HepG2 (cell line): ENCODE data around the gene FKBP1B. TPM values are rescaled to one million over a fixed set of nuclear protein-coding genes. Genes with fewer than 3 reads are reported as not detected.

Source experiments
- CERS6 ChIP-seq: sonication (generic); formaldehyde crosslinking; IDR thresholded peaks from 2 replicates; pipeline ENCODE4 v1.5.0; 2020; ENCODE audit warnings: missing genetic modification reagents
- DNMT1 ChIP-seq: sonication (generic); formaldehyde crosslinking; IDR thresholded peaks from 2 replicates; pipeline ENCODE4 v1.5.1; 2020; ENCODE audit warnings: mild to moderate bottlenecking, missing genetic modification reagents
- FOXA3 ChIP-seq: IDR thresholded peaks from 2 replicates; pipeline ENCODE4 v1.6.1; 2016; ENCODE audit warnings: missing genetic modification reagents, missing compliant biosample characterization
- FOXK2 ChIP-seq: fragments of 450-650 bp; IDR thresholded peaks from 2 replicates; pipeline ENCODE4 v1.6.1; 2016
- KDM1A ChIP-seq: IDR thresholded peaks from 2 replicates; pipeline ENCODE4 v1.6.1; 2016; ENCODE audit warnings: missing compliant biosample characterization
- LRRFIP1 ChIP-seq: sonication (generic); formaldehyde crosslinking; conservative IDR thresholded peaks from 2 replicates; pipeline ENCODE4 v1.4.0; 2020; ENCODE audit warnings: missing genetic modification reagents
- MEF2D ChIP-seq: sonication (generic); formaldehyde crosslinking; IDR thresholded peaks from 2 replicates; pipeline ENCODE4 v1.5.1; 2020; ENCODE audit warnings: mild to moderate bottlenecking, missing genetic modification reagents
- NCOA2 ChIP-seq: sonication (generic); formaldehyde crosslinking; IDR thresholded peaks from 2 replicates; pipeline ENCODE4 v1.8.0; 2022; ENCODE audit warnings: inconsistent platforms
- SALL2 ChIP-seq: sonication (generic); formaldehyde crosslinking; IDR thresholded peaks from 2 replicates; pipeline ENCODE4 v1.8.1; 2023; ENCODE audit warnings: mild to moderate bottlenecking, missing genetic modification reagents, inconsistent platforms
- SMARCC2 ChIP-seq: fragments of 450-650 bp; IDR thresholded peaks from 2 replicates; pipeline ENCODE4 v1.6.1; 2017; ENCODE audit warnings: antibody characterized with exemption, mild to moderate bottlenecking
- XRCC5 ChIP-seq: fragments of 200-400 bp; formaldehyde crosslinking; optimal IDR thresholded peaks from 2 replicates; pipeline ENCODE3; 2017; ENCODE audit warnings: mild to moderate bottlenecking, low read length
- ZFP36 ChIP-seq: fragments of 150-350 bp; IDR thresholded peaks from 2 replicates; pipeline ENCODE4 v1.6.1; 2018; ENCODE audit warnings: borderline replicate concordance, low read length, low read depth; ENCODE audit not compliant: partially characterized antibody
- ZNF17 ChIP-seq: sonication (generic); formaldehyde crosslinking; IDR thresholded peaks from 2 replicates; pipeline ENCODE4 v1.5.0; 2020; ENCODE audit warnings: mild to moderate bottlenecking, missing genetic modification reagents
- ZNF350 ChIP-seq: sonication (generic); formaldehyde crosslinking; IDR thresholded peaks from 2 replicates; pipeline ENCODE4 v1.4.0; 2020; ENCODE audit warnings: mild to moderate bottlenecking, low read depth, missing genetic modification reagents, borderline replicate concordance
- ZNF383 ChIP-seq: sonication (generic); formaldehyde crosslinking; IDR thresholded peaks from 2 replicates; pipeline ENCODE4 v1.4.0; 2020; ENCODE audit warnings: missing genetic modification reagents, mild to moderate bottlenecking, borderline replicate concordance
- ZNF432 ChIP-seq: sonication (generic); formaldehyde crosslinking; IDR thresholded peaks from 2 replicates; pipeline ENCODE4 v1.5.0; 2020; ENCODE audit warnings: missing genetic modification reagents, mild to moderate bottlenecking, borderline replicate concordance
- ZNF607 ChIP-seq: sonication (generic); formaldehyde crosslinking; IDR thresholded peaks from 2 replicates; pipeline ENCODE4 v1.5.1; 2020; ENCODE audit warnings: missing genetic modification reagents, mild to moderate bottlenecking, borderline replicate concordance
- ZNF644 ChIP-seq: IDR thresholded peaks from 2 replicates; pipeline ENCODE4 v1.6.1; 2016; ENCODE audit warnings: low read depth
- polyA plus RNA-seq, 8 experiments: library from polyadenylated mRNA; depleted of rRNA in 3 of 8; stranded (reverse) in 7 of 8; unstranded in 1 of 8; fragments of >200 nt; fragmentation: Illumina TruSeq in 4 of 8; extraction: Trizol in 4 of 8; gene quantifications; 2 replicates each; pipeline versions ENCODE4 v1.2.1 to v1.2.3, GENCODE V29; 2011 to 2016; ENCODE audit warnings: low read depth in 4 of 8, missing spikeins in 1 of 8, mixed read lengths in 1 of 8; ENCODE audit not compliant: insufficient read depth in 1 of 8
- total RNA-seq, 5 experiments: library from RNA; depleted of rRNA; stranded (reverse); fragments of >200 nt; fragmentation: Illumina TruSeq; extraction: Trizol; gene quantifications; 2 replicates each; pipeline ENCODE4 v1.2.3, GENCODE V29; 2016; ENCODE audit warnings: low read depth in 1 of 5
- TF ChIP-seq, protein P1 (sequence below): sonication (generic); formaldehyde crosslinking; IDR thresholded peaks from 2 replicates; pipeline ENCODE4 v1.5.0; 2020; ENCODE audit warnings: missing genetic modification reagents
- TF ChIP-seq, protein P2 (sequence below): sonication (generic); formaldehyde crosslinking; conservative IDR thresholded peaks from 2 replicates; pipeline ENCODE4 v1.5.0; 2020; ENCODE audit warnings: missing genetic modification reagents
- TF ChIP-seq, protein P3 (sequence below): sonication (generic); formaldehyde crosslinking; IDR thresholded peaks from 2 replicates; pipeline ENCODE4 v1.8.0; 2022; ENCODE audit warnings: mild to moderate bottlenecking, missing genetic modification reagents, moderate library complexity
- TF ChIP-seq, protein P4 (sequence below): sonication (generic); formaldehyde crosslinking; IDR thresholded peaks from 2 replicates; pipeline ENCODE4 v1.4.0; 2020; ENCODE audit warnings: mild to moderate bottlenecking, missing genetic modification reagents

FKBP1B gene
- total and polyA plus RNA-seq, 2 of the 13 experiments (the other 11 are each of a cell fraction or from before 2014, with no cell fraction given), result 35.2 to 96.3 TPM

DNA sequence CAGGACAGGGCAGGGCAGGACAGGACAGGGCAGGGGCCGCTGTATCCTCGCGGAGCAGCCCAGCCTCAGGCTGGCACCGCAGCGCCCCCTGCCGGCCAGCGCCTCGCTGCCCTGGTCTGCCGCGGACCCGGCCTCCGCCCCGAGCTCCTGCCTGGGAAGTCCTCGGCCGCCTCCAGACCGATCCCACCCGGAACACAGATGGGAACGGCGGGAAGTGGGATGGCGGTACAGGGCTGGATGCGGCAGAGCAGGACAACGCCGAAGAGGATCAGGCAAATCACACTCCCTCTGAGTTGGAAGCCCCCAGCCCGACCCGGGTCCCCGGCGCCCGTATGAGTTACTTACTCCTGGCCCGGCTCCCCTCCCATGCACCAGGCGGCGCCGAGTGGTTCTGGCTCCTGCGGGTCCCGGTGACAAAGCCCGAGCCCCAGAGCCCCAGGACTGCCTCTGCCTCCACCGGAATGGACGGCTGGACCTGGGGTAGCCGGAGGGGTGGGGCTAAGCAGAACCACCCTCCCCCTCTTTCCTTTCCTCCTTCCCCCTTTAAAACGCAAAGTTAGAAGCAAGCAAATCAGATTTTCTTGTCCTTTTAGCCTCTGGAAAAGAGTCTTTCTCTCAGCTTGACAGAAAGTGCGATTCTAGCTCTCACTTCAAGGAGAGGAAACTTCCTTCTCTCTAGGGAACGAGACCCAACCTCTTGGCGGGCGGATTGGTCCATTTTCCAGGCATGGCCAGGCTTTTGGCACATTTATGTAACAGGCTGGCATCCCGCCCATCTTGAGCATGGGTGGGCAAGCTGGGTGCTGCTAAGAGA is 35.1 kb downstream of the FKBP1B start, which contains the start of gene TP53I3 (continued):
- TF ChIP-seq LRRFIP1 (no peak), ZNF607 (peak; percentile 40), NCOA2 (CRISPR knock-in tag) (0 out of 2 replicates have a peak, but pooled peaks have one; percentile 17), KDM1A (no peak; the same call in 1 of the 2 replicates), FOXK2 (no peak), ZNF432 (CRISPR knock-in tag) (no peak), SALL2 (CRISPR knock-in tag) (no peak; the same call in none of the 2 replicates), CERS6 (CRISPR knock-in tag) (no peak), ZNF383 (CRISPR knock-in tag) (no peak; the same call in 1 of the 2 replicates), ZFP36 (no peak), SMARCC2 (no peak), ZNF350 (CRISPR knock-in tag) (peak; percentile 85; the same call in 1 of the 2 replicates), FOXA3 (CRISPR knock-in tag) (no peak), XRCC5 (peak; percentile 91), ZNF17 (CRISPR knock-in tag) (no peak), DNMT1 (CRISPR knock-in tag) (peak; percentile 91; the same call in 1 of the 2 replicates), MEF2D (CRISPR knock-in tag) (no peak; the same call in 1 of the 2 replicates), ZNF644 (CRISPR knock-in tag) (no peak)
- TF ChIP-seq, protein P1, sequence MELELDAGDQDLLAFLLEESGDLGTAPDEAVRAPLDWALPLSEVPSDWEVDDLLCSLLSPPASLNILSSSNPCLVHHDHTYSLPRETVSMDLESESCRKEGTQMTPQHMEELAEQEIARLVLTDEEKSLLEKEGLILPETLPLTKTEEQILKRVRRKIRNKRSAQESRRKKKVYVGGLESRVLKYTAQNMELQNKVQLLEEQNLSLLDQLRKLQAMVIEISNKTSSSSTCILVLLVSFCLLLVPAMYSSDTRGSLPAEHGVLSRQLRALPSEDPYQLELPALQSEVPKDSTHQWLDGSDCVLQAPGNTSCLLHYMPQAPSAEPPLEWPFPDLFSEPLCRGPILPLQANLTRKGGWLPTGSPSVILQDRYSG (CRISPR knock-in tag), result no peak
- TF ChIP-seq, protein P2, sequence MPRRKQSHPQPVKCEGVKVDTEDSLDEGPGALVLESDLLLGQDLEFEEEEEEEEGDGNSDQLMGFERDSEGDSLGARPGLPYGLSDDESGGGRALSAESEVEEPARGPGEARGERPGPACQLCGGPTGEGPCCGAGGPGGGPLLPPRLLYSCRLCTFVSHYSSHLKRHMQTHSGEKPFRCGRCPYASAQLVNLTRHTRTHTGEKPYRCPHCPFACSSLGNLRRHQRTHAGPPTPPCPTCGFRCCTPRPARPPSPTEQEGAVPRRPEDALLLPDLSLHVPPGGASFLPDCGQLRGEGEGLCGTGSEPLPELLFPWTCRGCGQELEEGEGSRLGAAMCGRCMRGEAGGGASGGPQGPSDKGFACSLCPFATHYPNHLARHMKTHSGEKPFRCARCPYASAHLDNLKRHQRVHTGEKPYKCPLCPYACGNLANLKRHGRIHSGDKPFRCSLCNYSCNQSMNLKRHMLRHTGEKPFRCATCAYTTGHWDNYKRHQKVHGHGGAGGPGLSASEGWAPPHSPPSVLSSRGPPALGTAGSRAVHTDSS (CRISPR knock-in tag), result no peak
- TF ChIP-seq, protein P3, sequence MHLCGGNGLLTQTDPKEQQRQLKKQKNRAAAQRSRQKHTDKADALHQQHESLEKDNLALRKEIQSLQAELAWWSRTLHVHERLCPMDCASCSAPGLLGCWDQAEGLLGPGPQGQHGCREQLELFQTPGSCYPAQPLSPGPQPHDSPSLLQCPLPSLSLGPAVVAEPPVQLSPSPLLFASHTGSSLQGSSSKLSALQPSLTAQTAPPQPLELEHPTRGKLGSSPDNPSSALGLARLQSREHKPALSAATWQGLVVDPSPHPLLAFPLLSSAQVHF (CRISPR knock-in tag), result no peak
- TF ChIP-seq, protein P4, sequence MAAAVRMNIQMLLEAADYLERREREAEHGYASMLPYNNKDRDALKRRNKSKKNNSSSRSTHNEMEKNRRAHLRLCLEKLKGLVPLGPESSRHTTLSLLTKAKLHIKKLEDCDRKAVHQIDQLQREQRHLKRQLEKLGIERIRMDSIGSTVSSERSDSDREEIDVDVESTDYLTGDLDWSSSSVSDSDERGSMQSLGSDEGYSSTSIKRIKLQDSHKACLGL (CRISPR knock-in tag), result peak; percentile 69; the same call in 1 of the 2 replicates
